Fibroblast of skin of right biceps (primary cell): ENCODE data around the gene FLYWCH1.

Experiments
- DNase-seq: peaks from one replicate; pipeline ENCODE4 v3.0.0-alpha.2; 2013

Gene FLYWCH1, protein sequence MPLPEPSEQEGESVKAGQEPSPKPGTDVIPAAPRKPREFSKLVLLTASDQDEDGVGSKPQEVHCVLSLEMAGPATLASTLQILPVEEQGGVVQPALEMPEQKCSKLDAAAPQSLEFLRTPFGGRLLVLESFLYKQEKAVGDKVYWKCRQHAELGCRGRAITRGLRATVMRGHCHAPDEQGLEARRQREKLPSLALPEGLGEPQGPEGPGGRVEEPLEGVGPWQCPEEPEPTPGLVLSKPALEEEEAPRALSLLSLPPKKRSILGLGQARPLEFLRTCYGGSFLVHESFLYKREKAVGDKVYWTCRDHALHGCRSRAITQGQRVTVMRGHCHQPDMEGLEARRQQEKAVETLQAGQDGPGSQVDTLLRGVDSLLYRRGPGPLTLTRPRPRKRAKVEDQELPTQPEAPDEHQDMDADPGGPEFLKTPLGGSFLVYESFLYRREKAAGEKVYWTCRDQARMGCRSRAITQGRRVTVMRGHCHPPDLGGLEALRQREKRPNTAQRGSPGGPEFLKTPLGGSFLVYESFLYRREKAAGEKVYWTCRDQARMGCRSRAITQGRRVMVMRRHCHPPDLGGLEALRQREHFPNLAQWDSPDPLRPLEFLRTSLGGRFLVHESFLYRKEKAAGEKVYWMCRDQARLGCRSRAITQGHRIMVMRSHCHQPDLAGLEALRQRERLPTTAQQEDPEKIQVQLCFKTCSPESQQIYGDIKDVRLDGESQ

DNA sequence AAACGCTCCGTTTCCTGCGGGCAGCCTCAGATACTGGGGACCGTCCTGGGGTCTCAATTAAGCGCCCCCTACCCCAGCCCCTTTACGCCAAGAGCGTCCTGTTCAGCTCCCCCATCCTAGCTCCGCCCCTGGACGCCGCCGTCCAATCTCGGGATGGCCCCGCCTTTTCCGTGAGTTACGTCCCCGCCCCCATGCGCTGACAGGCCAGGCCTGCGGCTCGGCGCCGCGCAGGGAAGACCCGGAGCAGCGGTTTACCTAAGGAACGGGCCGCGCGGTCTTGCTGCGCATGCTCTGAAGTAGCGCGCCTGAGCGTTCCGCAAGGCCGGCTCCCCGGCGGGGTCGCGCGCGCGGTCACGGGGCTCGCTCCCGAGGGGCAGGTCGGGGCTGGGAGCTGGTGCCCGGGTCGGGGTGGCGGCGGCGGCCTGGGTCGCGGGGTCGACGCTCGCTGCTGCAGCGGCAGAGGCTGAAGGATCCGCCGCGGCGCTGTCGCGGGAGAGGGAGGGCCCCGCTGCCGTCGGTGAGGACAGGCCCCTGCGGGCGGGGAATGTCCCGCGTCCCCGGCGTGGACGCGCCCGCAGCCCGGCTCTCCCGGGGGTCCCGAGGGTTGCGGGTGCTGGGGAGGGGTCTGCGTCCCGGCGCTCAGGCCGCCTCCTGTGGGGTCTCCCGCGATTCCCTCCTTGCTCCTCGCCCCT lies at the start of gene FLYWCH1:
FLYWCH1 (plus strand) TSS at position 294 of the 692 bp plus-strand sequence. CDS start 17,755 bp downstream, outside the sequence.
- DNase-seq, result peak; percentile 98

DNA sequence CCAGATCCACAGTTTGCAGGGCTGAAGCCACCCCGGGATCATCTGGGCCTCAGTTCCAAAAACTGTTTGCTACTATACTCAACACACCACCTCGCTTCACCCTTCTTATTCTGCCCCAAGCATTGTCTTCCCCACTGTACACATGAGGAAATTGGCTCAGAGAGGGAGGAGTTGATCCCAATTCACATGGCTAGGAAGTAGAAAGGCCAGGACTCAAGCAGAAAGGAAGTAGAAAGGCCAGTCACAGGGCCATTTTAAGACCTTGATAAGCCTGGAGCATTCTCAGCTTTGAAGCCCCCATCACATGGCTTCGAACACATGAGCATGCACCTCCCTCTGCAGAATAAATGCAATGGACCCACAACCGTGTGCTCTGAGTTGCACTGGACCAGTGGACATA lies 46.1 kb upstream of the FLYWCH1 start:
- no peak for DNase-seq

DNA sequence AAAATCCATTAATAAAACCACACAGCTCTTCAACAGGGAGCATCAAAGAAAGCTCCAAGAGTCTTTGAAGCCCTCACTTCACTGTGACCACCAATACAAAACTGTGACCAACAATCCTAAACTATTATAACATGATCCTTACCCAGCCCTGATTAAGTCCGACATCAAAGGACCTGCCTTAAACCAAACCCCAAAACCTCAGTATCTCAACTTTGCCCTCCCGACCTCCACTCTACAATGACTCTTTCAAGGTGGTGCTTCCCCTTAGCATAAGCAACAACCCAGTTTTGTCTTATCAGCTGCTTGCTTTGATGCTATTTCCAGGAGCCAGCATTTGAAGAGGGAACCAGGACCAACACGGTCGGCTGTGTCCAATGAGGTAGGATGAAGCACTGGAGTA lies 45.3 kb upstream of the FLYWCH1 start:
- DNase-seq, result no peak

DNA sequence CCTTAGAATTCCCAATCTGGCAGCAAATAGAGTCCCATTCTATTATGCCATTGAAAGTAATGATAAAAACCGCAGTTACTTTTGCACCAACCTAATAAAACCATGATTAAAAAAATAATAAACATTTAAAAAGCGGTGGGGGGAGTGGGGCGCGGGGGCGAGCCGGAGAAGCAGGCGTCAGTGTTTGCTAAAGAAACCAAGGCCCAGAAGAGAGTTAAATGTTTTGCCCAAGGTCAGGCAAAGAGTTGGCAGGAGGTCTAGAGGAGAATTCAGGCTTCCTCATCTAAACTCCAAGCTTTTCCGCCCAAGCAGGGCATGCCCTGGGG lies 44.1 kb upstream of the FLYWCH1 start:
- no peak for DNase-seq

DNA sequence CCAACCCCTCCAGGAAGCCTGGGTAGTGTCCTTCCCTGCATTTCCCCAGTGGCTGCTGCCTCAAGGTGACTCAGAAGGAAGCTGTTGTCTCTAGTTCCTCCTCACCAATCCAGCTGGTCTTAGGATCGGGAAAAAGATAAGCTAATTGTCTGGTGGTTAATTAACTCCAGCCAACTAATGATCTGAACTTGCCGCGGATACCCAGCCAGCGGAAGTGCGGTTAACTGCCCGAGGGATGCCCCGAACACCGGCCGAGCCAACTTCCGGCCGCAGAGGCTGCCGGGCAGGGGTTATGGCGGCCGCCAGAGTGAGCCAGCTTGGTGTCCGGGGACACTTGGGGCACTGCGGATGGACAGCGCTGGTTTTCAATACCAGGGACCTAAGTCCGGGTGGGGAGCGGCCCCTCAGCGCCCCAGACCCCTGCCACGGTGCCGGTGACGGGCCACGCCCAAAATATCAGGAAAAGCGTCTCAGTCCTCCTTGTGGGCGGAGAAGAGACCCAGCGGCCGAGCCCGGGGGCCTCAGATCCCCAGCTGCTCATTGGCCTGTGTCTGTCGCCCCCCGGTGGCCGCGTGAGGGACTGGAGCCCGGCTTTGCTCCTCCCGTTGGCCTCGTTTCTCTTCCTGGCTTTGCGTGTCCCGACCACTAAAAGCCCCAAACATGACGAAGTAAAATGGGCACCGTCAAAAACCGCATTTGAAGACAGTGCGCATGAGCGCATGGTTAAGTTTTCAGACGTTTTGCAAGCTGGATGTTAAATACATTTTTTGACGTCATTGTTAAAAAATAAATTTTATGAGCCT lies 43.5 kb upstream of the FLYWCH1 start:
- peak; percentile 91 for DNase-seq

DNA sequence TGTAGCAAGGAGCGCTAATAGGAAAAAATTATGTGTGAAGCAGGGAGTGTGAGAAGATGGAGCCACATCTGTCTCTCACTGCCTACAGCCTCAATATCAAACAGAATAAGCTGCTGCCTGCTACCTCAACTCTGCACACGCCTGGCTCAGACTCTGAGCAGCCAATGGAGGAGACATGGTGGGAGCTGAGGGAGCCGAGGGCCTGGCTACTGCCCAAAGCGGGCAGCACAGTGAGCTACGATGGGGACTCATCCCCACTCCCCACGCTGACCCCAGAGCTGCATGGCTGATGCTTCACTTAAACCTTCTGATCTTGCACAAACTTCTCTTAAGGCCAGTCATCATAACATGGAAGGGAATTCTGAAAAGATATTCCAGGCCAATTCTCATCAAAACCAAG lies 39.8 kb upstream of the FLYWCH1 start:
- no peak for DNase-seq

DNA sequence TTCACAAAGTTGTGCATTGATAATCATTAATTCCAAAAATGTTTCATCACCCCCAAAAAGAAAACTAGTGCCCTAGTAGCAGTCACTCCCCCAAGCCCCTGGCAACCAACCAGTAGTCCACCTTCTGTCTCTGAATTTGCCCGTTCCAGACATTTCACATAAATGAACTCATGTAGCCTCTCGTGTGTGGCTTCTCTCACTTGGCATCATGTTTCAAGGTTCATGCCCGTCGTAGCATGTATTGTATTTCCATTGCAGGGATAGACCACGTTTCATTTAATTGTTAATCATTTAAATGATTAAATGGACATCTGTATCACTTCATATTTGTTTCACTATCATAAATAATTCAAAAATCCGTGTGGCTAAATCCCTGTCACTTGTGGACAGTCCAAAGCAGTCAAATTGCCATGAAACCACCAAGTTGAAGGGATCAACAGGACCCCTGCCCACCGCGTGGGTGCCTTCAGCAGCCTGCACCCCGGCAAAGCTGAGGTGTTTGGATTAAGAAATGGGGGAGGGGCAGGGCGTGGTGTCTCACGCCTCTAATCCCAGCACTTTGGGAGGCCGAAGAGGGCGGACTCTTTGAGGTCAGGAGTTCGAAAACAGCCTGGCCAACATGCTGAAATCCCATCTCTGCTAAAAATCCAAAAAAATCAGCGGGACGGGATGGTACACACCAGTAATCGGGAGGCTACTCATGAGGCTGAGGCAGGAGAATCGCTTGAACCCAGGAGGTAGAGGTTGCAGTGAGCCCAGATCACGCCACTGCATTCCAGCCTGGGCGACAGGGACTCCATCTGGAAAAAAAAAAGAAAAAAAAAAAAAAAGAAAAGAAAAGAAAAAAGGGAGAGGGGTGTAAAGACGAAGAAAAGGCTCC lies 37.5 kb upstream of the FLYWCH1 start:
- no peak for DNase-seq

DNA sequence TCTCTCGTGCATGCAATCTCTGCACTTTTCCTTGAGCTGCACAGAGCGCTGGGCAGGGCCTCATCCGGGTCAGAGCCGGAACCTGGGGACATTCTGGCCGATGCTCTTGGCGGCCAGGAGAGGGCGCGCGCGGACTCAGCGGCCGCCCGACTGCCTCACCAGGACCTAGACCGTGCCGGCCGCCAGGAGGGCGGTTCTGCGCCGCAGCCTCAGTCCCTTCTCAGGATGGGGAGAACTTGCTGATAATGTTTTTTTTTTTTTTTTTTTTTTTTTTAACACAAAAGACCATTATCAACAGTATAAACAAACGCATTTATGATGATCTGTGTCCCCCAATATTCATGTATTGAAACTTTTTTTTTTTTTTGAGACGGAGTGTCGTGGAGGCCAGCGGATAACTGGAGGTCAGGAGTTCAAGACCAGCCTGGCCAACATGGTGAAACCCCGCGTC lies 36.8 kb upstream of the FLYWCH1 start:
- DNase-seq, result peak; percentile 74

DNA sequence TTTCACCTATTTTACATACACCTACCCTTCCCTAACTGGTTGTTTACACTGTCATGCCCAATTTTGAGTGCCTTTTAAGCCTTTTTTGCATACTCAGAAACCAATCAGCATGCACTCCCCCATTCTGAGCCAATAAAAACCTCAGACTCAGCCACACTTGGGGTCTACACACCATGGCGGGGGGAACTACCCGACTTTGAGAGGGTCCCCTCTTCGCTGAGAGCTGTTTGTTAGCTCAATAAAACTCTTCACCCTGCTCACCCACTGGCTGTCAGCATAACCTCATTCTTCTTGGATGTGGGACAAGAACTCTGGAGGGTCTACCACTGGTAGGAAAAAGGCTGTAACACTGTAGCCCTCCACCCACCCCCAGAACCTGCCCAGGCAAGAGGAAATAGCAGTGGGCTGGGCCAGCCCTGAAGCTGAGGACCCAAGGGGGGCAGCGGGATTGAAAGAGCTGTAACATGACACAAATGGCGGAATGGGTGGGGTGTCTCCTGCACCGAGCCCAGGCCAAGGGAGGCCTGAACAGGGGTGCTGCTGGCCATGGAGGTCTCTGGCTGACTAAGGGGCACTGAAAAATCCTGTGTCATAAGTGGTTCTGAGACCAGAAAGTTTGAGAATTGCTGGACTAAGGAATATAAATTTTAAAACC lies 31.8 kb upstream of the FLYWCH1 start:
- DNase-seq, result no peak

DNA sequence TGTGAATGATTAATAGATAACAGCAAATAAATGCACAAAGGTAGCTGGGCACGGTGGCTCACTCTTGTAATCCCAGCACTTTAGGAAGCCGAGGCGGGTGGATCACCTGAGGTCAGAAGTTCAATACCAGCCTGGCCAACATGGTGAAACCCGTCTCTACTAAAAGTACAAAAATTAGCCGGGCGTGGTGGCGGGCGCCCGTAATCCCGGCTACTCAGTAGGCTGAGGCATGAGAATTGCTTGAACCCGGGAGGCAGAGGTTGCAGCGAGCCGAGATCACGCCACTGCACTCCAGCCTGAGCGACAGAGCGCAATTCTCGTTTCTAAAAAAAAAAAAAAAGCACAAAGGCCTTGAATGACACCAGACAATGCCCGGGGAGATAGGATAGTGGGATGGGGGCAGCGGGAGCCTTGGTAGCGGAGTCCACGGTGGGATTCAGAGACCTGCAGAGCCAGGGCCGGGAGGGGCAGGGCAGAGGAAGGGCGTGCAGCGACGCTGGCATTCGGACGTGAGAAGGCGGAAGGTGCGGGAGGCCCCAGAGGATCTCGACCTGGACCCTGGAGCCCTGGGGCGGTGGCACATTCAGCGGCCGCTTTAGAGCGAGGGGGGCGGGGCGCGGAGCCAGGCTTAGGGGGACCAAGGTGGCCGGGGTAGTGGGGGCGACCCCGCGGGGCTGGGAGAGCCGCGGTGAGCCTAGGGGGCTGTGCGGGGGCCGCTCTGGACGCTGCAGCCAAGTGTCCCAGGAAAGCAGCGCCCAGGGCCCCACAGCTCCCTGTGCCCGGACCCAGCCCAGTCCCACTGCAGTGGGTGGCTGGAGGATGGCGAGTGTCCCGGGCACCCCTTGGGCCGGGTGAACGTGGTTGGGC lies 29.7 kb upstream of the FLYWCH1 start:
- no peak for DNase-seq

DNA sequence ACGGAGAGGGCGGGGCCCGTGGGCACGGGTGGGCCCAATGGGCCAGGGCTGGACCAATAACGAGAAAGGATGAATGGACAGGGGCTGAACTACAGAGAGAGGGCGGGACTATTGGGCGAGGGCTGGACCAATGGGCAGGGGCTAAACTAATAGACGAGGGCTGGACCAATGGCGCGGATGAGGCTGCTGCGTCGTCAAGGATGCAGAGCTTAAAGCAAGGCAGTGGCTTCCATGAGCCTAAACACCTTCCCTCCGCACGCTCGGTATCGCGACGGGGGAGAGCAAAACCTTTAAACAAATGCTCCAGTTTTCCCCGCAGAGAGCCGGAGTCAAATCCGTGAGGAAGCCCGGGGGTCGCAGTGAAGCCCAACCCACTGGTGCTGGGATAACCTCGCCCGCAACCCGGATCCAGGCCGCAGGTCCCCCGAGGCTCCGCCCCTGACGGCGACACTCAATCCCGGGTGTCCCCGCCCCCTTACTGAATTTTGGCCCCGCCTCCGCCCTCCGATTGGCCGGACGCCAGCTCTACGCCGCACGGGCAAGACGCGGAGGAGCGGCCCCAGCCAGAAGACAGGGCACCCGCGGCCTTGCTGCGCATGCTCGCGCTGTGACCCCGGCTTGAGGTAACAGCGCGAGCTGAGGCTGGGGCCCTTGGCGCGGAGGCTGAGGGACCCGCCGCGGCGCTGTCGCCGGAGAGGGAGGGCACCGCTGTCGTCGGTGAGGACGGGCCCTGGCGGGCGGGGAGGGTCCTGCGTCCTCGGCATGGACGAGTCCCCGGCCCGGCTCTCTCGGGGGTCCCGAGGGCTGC lies 28.9 kb upstream of the FLYWCH1 start, which contains the start of gene FLYWCH2:
FLYWCH2 (plus strand) TSS at position 566 of the 808 bp plus-strand sequence. CDS start 13,235 bp downstream, outside the sequence.
- peak; percentile 99 for DNase-seq

DNA sequence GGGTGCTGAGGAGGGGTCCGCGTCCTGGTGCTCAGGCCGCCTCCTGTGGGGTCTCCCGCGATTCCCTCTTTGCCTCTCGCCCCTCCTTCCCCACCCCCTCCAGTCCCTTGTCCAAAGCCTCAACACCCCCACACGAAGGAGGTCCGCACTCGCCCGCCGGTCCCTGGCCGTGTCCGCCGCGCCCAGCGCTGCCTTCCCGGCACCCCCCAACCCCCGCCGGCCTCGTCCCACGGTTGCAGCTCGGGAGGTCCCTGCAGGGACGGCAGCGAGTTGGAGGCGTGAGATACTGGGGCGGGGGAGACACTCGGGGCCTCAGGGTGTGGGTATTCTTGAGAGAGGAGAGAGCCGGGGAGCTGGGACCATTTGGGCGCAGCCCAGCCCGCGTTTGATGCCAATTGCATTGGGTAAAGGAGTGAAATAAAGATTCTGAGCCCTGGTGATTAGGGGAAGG lies 28.2 kb upstream of the FLYWCH1 start:
- DNase-seq, result no peak

DNA sequence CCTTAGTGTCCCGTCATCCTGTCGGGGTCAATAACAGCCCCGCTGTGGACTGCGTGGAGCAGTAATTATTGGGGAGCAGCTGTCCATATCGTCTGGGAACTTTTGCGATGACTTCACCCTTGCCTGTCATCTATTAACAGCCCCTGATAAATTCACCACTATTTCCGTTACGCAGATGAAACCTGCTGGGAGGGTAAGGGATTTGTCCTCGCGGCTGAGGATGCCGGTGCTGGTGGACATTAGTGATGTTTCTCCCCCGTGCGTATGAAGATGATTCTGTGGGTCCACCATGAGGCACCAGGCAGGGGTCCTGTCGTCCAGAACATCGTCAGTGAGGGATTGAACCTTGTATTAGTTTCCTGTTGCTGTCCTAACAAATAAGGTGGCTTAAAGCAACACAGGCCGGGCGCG lies 27.7 kb upstream of the FLYWCH1 start:
- DNase-seq, result peak; percentile 22

DNA sequence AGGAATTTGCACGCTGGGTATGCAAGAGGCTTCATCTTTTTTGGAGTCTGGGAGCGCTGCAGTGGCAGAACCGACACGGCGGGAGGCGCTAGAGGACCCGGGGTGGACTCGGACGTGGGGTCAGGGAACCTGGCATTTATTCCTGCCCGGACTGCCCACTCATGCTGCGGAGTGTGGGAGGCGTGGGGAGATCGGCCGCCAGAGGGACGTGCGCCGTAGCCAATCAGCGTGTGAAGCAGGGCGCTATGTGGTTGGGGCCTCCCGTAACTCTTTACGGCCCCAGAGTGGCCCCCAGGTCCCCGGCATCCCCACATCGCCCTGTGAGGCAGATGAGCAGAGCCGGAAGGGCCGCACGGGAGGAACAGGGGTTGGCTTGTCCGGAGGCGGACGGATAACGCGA lies 17.5 kb upstream of the FLYWCH1 start:
- no peak for DNase-seq

DNA sequence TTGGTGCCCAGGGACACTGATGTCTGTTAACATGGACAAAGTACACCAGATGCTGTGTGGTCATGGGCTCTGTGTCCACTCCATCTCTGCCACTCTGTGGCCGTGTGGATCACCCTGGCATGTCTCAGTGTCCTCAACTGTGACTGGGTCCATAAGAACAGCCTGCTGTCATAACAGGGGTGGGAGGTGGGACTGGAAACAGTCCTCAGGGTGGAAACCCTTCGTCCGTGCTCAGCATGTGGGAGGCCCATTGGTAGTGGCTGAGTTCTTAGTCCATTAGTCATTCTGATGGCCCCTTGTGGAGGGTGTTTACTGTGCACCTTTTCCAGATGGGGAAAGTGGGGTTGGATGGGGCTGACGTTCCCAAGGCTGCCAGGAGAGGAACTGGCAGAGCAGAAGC lies 15.9 kb upstream of the FLYWCH1 start:
- DNase-seq, result peak; percentile 59

DNA sequence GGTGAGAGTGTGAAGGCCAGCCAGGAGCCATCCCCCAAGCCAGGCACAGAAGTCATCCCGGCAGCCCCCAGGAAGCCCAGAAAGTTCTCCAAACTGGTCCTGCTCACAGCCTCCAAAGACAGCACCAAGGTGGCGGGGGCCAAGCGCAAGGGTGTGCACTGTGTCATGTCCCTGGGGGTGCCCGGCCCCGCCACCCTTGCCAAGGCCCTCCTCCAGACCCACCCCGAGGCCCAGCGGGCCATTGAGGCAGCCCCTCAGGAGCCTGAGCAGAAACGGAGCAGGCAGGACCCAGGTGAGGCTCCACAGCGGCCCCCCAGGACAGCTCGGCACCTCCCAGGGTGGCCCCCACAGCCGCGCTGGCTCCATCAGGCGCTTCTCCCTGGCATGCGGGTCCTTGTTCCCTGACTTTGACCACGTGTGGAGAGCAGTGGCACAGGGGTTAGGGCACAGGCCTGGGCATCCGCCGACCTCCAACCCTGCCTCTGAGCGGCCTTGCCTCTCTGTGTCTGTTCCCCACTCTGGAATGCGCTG lies 15.2 kb upstream of the FLYWCH1 start:
- DNase-seq, result no peak

DNA sequence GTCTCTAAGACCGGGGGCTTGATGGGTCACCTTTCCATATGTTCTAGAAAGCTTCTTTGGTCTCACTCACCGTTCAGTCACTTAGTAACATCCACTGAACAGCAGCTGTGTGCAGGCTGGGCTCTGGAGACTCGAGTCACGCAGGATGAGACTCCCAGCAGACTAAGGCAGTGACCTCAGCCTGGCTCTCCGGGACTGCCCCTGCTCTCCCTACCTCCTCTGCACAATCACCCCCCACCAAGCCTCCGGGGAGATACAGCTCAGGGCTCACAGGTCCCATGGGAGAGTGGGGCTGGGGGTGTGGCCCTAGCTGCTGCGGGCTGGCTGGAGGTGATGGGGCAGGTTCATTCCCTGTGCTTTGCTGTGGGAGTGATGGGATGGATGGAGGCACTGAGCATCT lies 14.6 kb upstream of the FLYWCH1 start:
- DNase-seq, result peak; percentile 34

DNA sequence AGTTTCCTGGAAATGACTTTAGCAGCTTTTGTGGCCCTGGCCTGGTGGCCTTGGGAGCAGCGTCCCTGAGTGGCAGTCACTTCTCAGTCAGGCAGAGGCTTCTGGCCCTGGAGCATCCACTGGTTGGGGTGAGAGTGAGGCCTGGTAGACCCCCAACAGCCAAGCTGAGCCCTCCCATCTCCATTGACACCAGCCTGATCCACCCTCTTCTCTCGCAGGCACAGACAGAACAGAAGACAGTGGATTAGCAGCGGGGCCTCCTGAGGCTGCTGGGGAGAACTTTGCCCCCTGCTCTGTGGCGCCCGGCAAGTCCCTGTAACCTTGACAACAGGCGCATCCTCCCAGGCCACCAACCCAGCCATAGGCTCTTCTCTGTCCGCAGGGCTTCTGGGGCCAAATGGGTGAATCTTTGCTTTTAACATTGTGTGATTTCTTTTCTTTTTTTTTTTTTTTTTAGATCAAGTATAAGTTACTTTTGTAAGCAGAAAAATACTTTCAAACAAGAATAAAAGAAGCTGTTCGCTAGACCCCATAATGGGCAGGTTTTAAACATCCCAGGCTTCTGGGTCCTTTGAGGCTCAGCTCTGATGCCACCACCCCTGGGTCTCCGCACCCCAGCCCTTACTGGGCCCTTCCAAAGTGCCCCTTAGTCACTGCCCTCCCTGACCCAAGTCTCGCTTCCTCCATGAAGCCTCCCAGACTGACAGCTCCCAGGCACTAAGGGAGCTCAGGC lies 12.7 kb upstream of the FLYWCH1 start:
- no peak for DNase-seq
